Upper lobe of left lung (tissue), 6 donors: Measurements from ENCODE around the gene RBMS1. TPM values are rescaled to one million over a fixed set of nuclear protein-coding genes. Genes with fewer than 3 reads are reported as not detected.

ENCODE experiments used
- ATAC-seq, 2 donors: fragments of 200-7000 bp; cut with Tn5 transposase; one replicate each; pipeline ENCODE4 v1.9.1; 2022; ENCODE audit warnings: mild to moderate bottlenecking in 2 of 2, moderate library complexity in 2 of 2; ENCODE audit not compliant: low FRiP score in 2 of 2
- DNase-seq, 2 donors: peaks; one replicate each; pipeline ENCODE4 v3.0.0-alpha.2; 2019 to 2020
- H3K27ac ChIP-seq, 4 donors: fragments of 200-600 bp; sonication (generic); one replicate each; pipeline ENCODE4 v1.5.1; 2016 to 2019
- H3K27me3 ChIP-seq, 4 donors: fragments of 200-600 bp; sonication (generic); one replicate each; pipeline ENCODE4 v1.5.1; 2017 to 2019
- H3K36me3 ChIP-seq, 4 donors: fragments of 200-600 bp; sonication (generic); one replicate each; pipeline ENCODE4 v1.5.1; 2016 to 2019
- H3K4me1 ChIP-seq, 4 donors: fragments of 200-600 bp; sonication (generic); one replicate each; pipeline ENCODE4 v1.5.1; 2018 to 2019
- H3K4me3 ChIP-seq, 4 donors: fragments of 200-600 bp; sonication (generic); one replicate each; pipeline ENCODE4 v1.5.1; 2017 to 2019; ENCODE audit warnings: mild to moderate bottlenecking in 2 of 4, moderate library complexity in 1 of 4
- H3K9me3 ChIP-seq, 4 donors: fragments of 200-600 bp; sonication (generic); one replicate each; pipeline ENCODE4 v1.5.1; 2018 to 2019
- CTCF ChIP-seq, 6 experiments: fragments of 450-650 bp in 4 of 6; fragments of 200-600 bp in 2 of 6; sonication (generic) in 2 of 6; IDR thresholded peaks; one replicate each; pipeline ENCODE4 v1.5.1; 2016 to 2019; ENCODE audit warnings: antibody characterized with exemption in 6 of 6
- EP300 ChIP-seq, 4 donors: sonication (generic); formaldehyde crosslinking; IDR thresholded peaks; one replicate each; pipeline ENCODE4 v1.5.1; 2017; ENCODE audit warnings: antibody characterized with exemption in 4 of 4, control low read depth in 2 of 4
- POLR2A ChIP-seq, 4 donors: fragments of 450-650 bp; IDR thresholded peaks; one replicate each; pipeline ENCODE4 v1.5.1; 2016 to 2017; ENCODE audit warnings: antibody characterized with exemption in 4 of 4, mild to moderate bottlenecking in 2 of 4
- POLR2AphosphoS5 ChIP-seq, 2 donors: sonication (generic); formaldehyde crosslinking; IDR thresholded peaks; one replicate each; pipeline ENCODE4 v1.5.1; 2017; ENCODE audit warnings: antibody characterized with exemption in 2 of 2
- WGBS, 2 donors: methylation state at CpG; one replicate each; pipeline ENCODE4 v1.1.5; 2017 to 2018; 5-methylcytosine and 5-hydroxymethylcytosine counted together
- total RNA-seq, 6 donors: library from RNA; depleted of rRNA in 4 of 6; stranded (reverse); fragments of >200 nt in 4 of 6; gene quantifications; one replicate each; pipeline versions ENCODE4 v1.1.0 to v1.2.1, GENCODE V29; 2016 to 2021
- donor health status: DM: no; HTN: no; CAD: no; lungs with moderate emphysema.
- donor health status: DM: no; HTN: yes; CAD: no; lungs with severe emphysema.

Gene RBMS1
- total RNA-seq, 6 donors from 2014 or later: 81.3 to 125 (median 95.4) TPM

GRCh38 chr2:160319700-160320099 lies 173.9 kb downstream of the RBMS1 start:
- ATAC-seq: no peak
- no peaks in the 10 kb centered on the region for H3K9me3 ChIP-seq
- H3K27ac ChIP-seq: no peak overlapping the region
- DNase-seq: no peak
- TF ChIP-seq POLR2AphosphoS5 (IDR thresholded peaks at IDR 0.05) (no peak), CTCF (IDR thresholded peaks at IDR 0.05) (no peak), POLR2A (IDR thresholded peaks at IDR 0.05) (no peak), EP300 (IDR thresholded peaks at IDR 0.05) (no peak)
- H3K27me3 ChIP-seq: no peaks in the 10 kb centered on the region
- H3K4me1 ChIP-seq: peaks cover 29 to 53% (median 49%) of the 10 kb centered on the region in 4 donors
- no peak overlapping the region for H3K4me3 ChIP-seq
- H3K36me3 ChIP-seq: peaks cover 0 to 9% (median 1%) of the 10 kb centered on the region in 4 donors

DNA sequence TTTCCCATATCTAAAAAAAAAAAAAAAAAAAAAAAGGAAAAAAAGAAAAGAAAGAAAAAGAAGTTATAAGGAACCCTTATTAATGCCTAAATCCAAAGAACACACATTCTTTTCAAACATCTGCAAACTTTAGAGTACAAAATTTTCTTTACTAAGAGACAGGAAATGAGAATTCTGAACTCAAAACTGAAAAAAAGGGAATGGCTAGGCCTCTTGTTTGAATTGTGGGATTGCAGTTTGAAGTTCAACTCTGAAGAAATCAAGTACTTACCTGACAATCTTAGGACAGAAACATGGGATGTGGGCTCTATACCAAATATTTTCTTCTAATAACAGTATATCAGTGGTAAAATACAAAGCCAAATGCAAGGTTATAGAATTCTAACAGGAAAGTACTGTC lies 175.4 kb downstream of the RBMS1 start:
- Histone ChIP-seq H3K4me3 (no peak overlapping the region), H3K27ac (no peak overlapping the region), H3K27me3 (no peaks in the 10 kb centered on the region), H3K9me3 (no peaks in the 10 kb centered on the region), H3K4me1 (peaks cover 29 to 49% (median 42%) of the 10 kb centered on the region in 4 donors), H3K36me3 (peaks cover 0 to 10% (median 1%) of the 10 kb centered on the region in 4 donors)
- no peak for DNase-seq
- no peak for ATAC-seq
- TF ChIP-seq POLR2AphosphoS5 (IDR thresholded peaks at IDR 0.05) (no peak), POLR2A (IDR thresholded peaks at IDR 0.05) (no peak), CTCF (IDR thresholded peaks at IDR 0.05) (no peak), EP300 (IDR thresholded peaks at IDR 0.05) (no peak)

DNA sequence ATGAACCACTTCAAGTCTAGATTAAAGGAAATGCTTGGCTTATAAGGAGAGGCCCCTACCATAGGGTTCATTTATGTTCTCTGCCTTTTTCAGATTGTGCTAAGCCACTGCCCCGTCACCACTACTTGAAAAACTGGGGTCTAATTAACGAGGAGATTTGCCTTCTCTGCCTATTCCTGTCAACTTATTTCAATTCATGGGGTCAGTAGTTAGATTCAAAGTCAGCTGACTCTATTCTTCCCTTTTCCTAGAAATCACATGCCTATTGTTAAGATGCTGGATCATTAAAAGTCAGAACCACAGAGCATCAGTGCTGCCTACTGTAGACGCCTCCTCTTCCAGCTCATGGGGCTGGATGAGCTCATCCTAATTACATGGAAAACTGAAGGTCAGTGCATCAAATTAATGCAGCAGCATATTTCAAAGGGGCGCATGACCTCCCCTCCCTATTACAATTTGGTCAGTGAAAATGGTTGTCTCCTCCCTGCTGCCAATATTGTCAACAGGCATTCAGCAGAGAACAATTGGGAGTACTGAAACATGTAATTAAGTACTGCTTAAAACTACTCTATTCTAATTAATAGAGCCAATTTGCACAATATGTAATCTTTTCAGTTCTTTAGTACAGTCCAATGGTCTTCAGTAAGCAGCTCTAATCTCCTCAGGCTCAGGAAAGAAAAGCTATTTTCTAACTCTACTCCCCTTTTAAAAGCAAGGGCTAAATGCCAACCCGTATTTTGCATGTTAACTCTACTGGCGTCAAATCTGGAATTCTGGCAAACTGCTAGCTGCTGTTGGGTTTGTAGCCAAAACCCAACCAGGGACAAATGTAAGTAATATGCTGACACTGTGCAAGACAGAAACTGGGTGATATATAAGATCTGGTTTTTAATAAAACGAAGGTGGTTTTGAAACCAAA lies 176.2 kb downstream of the RBMS1 start:
- H3K4me1 ChIP-seq: peaks cover 27 to 49% (median 38%) of the 10 kb centered on the region in 4 donors
- no peaks in the 10 kb centered on the region for H3K9me3 ChIP-seq
- TF ChIP-seq CTCF (IDR thresholded peaks at IDR 0.05): no peak
- TF ChIP-seq EP300 (IDR thresholded peaks at IDR 0.05): no peak
- no peak for TF ChIP-seq POLR2AphosphoS5 (IDR thresholded peaks at IDR 0.05)
- TF ChIP-seq POLR2A (IDR thresholded peaks at IDR 0.05): no peak
- no peak overlapping the region for H3K4me3 ChIP-seq
- H3K27me3 ChIP-seq: no peaks in the 10 kb centered on the region
- ATAC-seq (peak in 1 of 2 donors; percentile 28), DNase-seq (no peak)
- peak overlapping the region in 1 of 4 donors; percentile 47 for H3K27ac ChIP-seq
- peaks cover 0 to 18% (median 3%) of the 10 kb centered on the region in 4 donors for H3K36me3 ChIP-seq
- 82 to 83% methylated on average over 7 of the region's 7 CpGs for whole genome bisulfite sequencing, 2 donors

DNA sequence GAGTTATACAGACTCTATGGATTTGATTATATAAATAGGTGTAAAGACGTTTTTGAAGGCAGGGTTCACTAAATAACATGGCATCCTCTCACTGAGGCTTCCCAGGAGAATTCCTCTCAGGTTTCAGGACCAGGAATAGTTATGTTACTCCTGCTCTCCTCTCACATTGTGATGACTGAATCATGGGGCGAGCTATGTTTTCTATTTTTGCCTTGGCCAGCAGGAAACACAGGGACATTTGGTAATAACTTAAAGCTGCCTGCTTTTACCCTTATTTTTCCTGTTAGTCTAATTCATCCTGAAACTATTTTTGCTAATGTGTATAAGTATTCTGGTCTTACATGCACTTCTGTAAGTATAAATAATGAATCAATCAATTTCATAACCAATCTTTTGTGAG lies 178.3 kb downstream of the RBMS1 start:
- DNase-seq (no peak), ATAC-seq (no peak)
- Histone ChIP-seq H3K9me3 (no peaks in the 10 kb centered on the region), H3K4me1 (peaks cover 9 to 29% (median 23%) of the 10 kb centered on the region in 4 donors), H3K4me3 (no peak overlapping the region), H3K36me3 (peaks cover 0 to 32% (median 4%) of the 10 kb centered on the region in 4 donors), H3K27ac (peak overlapping the region in 1 of 4 donors; percentile 50), H3K27me3 (no peaks in the 10 kb centered on the region)
- TF ChIP-seq POLR2A (IDR thresholded peaks at IDR 0.05) (no peak), POLR2AphosphoS5 (IDR thresholded peaks at IDR 0.05) (no peak), CTCF (IDR thresholded peaks at IDR 0.05) (no peak), EP300 (IDR thresholded peaks at IDR 0.05) (no peak)
- WGBS, 2 donors: 59 to 67% methylated on average over 2 of the region's 2 CpGs
